HCT116 (cell line): Measurements from ENCODE around the gene TMEM191C.
"Not testable (repeated sequence)": the region's sequence is repeated elsewhere in the genome, so short reads cannot be mapped to it uniquely, and the experiment has no call there.

ENCODE experiments used
- CEBPB ChIP-seq: IDR thresholded peaks from 2 replicates; pipeline ENCODE4 v1.6.1; 2012; ENCODE audit warnings: low read depth
- CTCF ChIP-seq, 3 experiments: fragments of 200-600 bp in 1 of 3; sonication (generic) in 1 of 3; IDR thresholded peaks in 2 of 3; conservative IDR thresholded peaks in 1 of 3; 2 replicates each; pipeline ENCODE4 v1.5.1; 2012 to 2017; ENCODE audit warnings: low read depth in 2 of 3, low read length in 2 of 3, antibody characterized with exemption in 1 of 3, borderline replicate concordance in 1 of 3, control low read depth in 1 of 3, mild to moderate bottlenecking in 1 of 3, mixed read lengths in 1 of 3, mixed run types in 1 of 3, moderate library complexity in 1 of 3; ENCODE audit not compliant: insufficient read depth in 1 of 3
- EZH2 ChIP-seq: fragments of 200-600 bp; sonication (generic); IDR thresholded peaks from 2 replicates; pipeline ENCODE4 v1.6.1; 2017; ENCODE audit warnings: antibody characterized with exemption, mixed run types
- FOSL1 ChIP-seq: IDR thresholded peaks from 2 replicates; pipeline ENCODE4 v1.6.1; 2012; ENCODE audit warnings: low read depth
- POLR2A ChIP-seq: IDR thresholded peaks from 2 replicates; pipeline ENCODE4 v1.7.0; 2011; ENCODE audit warnings: borderline replicate concordance; ENCODE audit not compliant: insufficient read depth, insufficient read length; ENCODE audit errors: extremely low read depth
- POLR2AphosphoS5 ChIP-seq: IDR thresholded peaks from 2 replicates; pipeline ENCODE4 v1.6.1; 2011; ENCODE audit warnings: mild to moderate bottlenecking, low read depth, low read length, moderate library complexity
- RAD21 ChIP-seq: IDR thresholded peaks from 2 replicates; pipeline ENCODE4 v1.6.1; 2012; ENCODE audit warnings: low read depth, mild to moderate bottlenecking
- YY1 ChIP-seq: IDR thresholded peaks from 2 replicates; pipeline ENCODE4 v1.6.1; 2011; ENCODE audit warnings: low read length, low read depth, moderate library complexity, mild to moderate bottlenecking; ENCODE audit not compliant: insufficient replicate concordance; ENCODE audit errors: extremely low read depth
- ZNF274 ChIP-seq: fragments of 200-500 bp; sonication (Bioruptor generic); IDR thresholded peaks from 2 replicates; pipeline ENCODE4 v1.6.1; 2014; ENCODE audit warnings: mild to moderate bottlenecking, low read depth, low read length, inconsistent platforms
- TF ChIP-seq, protein P1 (sequence below): IDR thresholded peaks from 2 replicates; pipeline ENCODE4 v1.6.1; 2012; ENCODE audit warnings: low read depth

DNA sequence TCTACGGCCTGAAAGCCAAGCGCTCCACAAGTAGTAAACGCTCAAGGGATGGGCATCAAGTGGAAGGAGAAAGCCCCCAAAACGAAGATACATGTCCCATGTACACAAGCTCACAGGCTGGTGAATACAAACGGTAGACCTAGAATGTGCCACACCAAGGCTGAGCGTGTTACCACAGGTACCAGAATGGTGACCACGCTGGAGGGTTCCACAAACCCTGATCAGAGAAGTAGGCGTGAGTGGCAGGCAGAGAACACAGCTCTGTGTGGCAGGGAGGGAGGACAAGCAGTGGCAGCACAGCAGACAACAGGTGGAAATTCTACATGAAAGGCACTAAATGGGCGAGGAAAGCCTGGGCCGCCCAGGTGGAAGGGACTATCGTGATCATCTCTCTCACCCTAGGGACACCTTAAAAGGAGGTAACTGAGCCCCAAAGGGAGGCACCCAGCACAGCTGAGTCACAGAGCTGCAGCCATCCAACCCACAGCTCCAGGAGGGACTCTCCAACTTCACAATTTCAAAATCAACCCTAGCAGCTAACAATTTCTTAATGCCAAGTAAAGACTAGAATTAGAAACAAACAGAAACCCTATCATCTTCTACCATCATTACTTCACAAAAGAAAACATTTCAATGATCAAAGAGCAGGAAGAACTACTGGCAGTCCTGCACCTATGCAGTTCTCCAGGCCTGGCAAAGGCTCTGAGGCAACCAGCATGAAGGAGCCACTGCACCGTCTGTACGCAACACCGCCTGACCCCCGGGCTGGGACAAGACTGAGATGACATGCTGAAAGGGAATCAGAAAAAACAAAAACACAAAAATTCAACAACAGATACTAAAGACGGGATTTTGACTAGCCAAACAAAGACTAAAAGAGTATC lies 32.7 kb downstream of the TMEM191C start:
- not testable (repeated sequence) for TF ChIP-seq ZNF274; EZH2; CTCF (IDR thresholded peaks at IDR 0.05 in 2 of 3, conservative IDR thresholded peaks at IDR 0.05 in 1 of 3; ENCODE audit: borderline replicate concordance in 1 of 3, insufficient read depth in 1 of 3, low read depth in 2 of 3, low read length in 2 of 3); RAD21; POLR2A; YY1; CEBPB; POLR2AphosphoS5; FOSL1
- TF ChIP-seq, protein P1, sequence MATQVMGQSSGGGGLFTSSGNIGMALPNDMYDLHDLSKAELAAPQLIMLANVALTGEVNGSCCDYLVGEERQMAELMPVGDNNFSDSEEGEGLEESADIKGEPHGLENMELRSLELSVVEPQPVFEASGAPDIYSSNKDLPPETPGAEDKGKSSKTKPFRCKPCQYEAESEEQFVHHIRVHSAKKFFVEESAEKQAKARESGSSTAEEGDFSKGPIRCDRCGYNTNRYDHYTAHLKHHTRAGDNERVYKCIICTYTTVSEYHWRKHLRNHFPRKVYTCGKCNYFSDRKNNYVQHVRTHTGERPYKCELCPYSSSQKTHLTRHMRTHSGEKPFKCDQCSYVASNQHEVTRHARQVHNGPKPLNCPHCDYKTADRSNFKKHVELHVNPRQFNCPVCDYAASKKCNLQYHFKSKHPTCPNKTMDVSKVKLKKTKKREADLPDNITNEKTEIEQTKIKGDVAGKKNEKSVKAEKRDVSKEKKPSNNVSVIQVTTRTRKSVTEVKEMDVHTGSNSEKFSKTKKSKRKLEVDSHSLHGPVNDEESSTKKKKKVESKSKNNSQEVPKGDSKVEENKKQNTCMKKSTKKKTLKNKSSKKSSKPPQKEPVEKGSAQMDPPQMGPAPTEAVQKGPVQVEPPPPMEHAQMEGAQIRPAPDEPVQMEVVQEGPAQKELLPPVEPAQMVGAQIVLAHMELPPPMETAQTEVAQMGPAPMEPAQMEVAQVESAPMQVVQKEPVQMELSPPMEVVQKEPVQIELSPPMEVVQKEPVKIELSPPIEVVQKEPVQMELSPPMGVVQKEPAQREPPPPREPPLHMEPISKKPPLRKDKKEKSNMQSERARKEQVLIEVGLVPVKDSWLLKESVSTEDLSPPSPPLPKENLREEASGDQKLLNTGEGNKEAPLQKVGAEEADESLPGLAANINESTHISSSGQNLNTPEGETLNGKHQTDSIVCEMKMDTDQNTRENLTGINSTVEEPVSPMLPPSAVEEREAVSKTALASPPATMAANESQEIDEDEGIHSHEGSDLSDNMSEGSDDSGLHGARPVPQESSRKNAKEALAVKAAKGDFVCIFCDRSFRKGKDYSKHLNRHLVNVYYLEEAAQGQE = not testable (repeated sequence)
